Measurements from ENCODE around the gene LZIC.
A peak's percentile ranks its signal among the peaks of the same experiment; 100 is the strongest.

Gene LZIC

GRCh38 chr1:9916452-9916851 lies 26.7 kb downstream of the LZIC start:
- Histone ChIP-seq H3K27ac (no peak overlapping the region), H3K9ac (ENCODE audit: insufficient read length) (no peak overlapping the region), H3K4me3 (peak overlapping the region; percentile 50), H3K9me3 (ENCODE audit: low read depth, low read length) (no peaks in the 10 kb centered on the region), H3K36me3 (ENCODE audit: insufficient read depth, low read length) (no peaks in the 10 kb centered on the region)
- TF ChIP-seq EZH2 (IDR thresholded peaks at IDR 0.05) = no peak
- no peak for TF ChIP-seq FOXP2 (optimal IDR thresholded peaks at IDR 0.05; ENCODE audit: control extremely low read depth, extremely low read length, insufficient read depth)
- DNase-seq (ENCODE audit: low read depth, low spot score) = no peak

GRCh38 chr1:9914610-9914937 lies 28.6 kb downstream of the LZIC start:
- TF ChIP-seq EZH2 (IDR thresholded peaks at IDR 0.05) (no peak), FOXP2 (optimal IDR thresholded peaks at IDR 0.05; ENCODE audit: control extremely low read depth, extremely low read length, insufficient read depth) (no peak)
- H3K27ac ChIP-seq = no peak overlapping the region
- no peak overlapping the region for H3K9ac ChIP-seq (ENCODE audit: insufficient read length)
- no peaks in the 10 kb centered on the region for H3K36me3 ChIP-seq (ENCODE audit: insufficient read depth, low read length)
- no peaks in the 10 kb centered on the region for H3K9me3 ChIP-seq (ENCODE audit: low read depth, low read length)
- no peak overlapping the region for H3K4me3 ChIP-seq
- no peak for DNase-seq (ENCODE audit: low read depth, low spot score)

DNA sequence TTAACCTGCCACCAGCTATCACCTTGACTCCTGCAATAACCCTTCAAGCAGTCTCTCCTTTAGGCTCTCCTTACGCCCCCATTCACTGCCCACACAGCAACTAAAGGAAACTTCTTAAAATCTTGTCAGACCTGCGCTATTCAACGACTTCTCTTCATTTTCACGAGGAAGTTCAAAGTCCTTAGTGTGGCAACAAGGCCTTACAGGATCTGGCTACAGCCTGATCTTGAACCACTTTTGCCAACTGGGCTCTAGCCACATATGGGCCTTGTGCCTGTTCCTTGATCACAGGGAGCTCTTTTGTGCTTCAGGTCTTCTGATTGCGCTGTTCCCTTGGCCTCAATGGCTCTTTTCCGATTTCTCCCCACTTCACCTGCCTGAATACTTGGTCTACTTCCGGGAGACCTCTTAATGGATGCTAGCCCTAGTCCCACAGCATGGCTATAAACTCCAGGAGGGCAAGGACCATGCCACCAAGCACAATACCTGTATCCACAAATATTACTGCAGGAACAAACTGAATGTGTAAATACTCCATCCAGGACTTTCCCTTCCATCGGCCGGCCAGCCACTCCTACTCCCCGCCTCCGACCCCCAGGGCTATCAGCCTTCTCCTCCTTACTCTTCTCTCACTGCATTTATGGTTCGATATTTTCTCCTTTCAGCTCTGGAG lies 30.8 kb downstream of the LZIC start:
- Histone ChIP-seq H3K9ac (ENCODE audit: insufficient read length) (no peak overlapping the region), H3K36me3 (ENCODE audit: insufficient read depth, low read length) (no peaks in the 10 kb centered on the region), H3K27ac (no peak overlapping the region), H3K4me3 (no peak overlapping the region), H3K9me3 (ENCODE audit: low read depth, low read length) (no peaks in the 10 kb centered on the region)
- no peak for DNase-seq (ENCODE audit: low read depth, low spot score)
- TF ChIP-seq POLR2AphosphoS5 (IDR thresholded peaks at IDR 0.05; ENCODE audit: borderline replicate concordance, low read depth, low read length) (no peak), FOXP2 (optimal IDR thresholded peaks at IDR 0.05; ENCODE audit: control extremely low read depth, extremely low read length, insufficient read depth) (no peak), EZH2 (IDR thresholded peaks at IDR 0.05) (no peak)

GRCh38 chr1:9910423-9911178 lies 32.6 kb downstream of the LZIC start:
- Histone ChIP-seq H3K36me3 (ENCODE audit: insufficient read depth, low read length) (no peaks in the 10 kb centered on the region), H3K9ac (ENCODE audit: insufficient read length) (peak overlapping the region; percentile 76), H3K9me3 (ENCODE audit: low read depth, low read length) (no peaks in the 10 kb centered on the region), H3K4me3 (peak overlapping the region; percentile 86), H3K27ac (peak overlapping the region; percentile 75)
- peak; percentile 91 for DNase-seq (ENCODE audit: low read depth, low spot score)
- TF ChIP-seq POLR2AphosphoS5 (IDR thresholded peaks at IDR 0.05; ENCODE audit: borderline replicate concordance, low read depth, low read length) (peak; percentile 76), EZH2 (IDR thresholded peaks at IDR 0.05) (no peak), FOXP2 (optimal IDR thresholded peaks at IDR 0.05; ENCODE audit: control extremely low read depth, extremely low read length, insufficient read depth) (no peak)

- Histone ChIP-seq H3K4me3 (peak within 1 kb of the TSS; percentile 86), H3K9ac (ENCODE audit: insufficient read length) (peak within 1 kb of the TSS; percentile 76), H3K27ac (peak within 1 kb of the TSS; percentile 75), H3K9me3 (ENCODE audit: low read depth, low read length) (no peaks in the 10 kb centered on the region), H3K36me3 (ENCODE audit: insufficient read depth, low read length) (no peaks in the 10 kb centered on the region)
- no peak for TF ChIP-seq POLR2AphosphoS5 (IDR thresholded peaks at IDR 0.05; ENCODE audit: borderline replicate concordance, low read depth, low read length)
- TF ChIP-seq EZH2 (IDR thresholded peaks at IDR 0.05) = no peak
- DNase-seq (ENCODE audit: low read depth, low spot score) = no peak
Measured at GRCh38 chr1:9910076-9910422, 33.1 kb downstream of the LZIC start, which contains the start of gene CTNNBIP1. Gene CTNNBIP1, minus strand, starts transcription at chr1:9910269. Its CDS starts 38,205 bp downstream, at chr1:9872064.

DNA sequence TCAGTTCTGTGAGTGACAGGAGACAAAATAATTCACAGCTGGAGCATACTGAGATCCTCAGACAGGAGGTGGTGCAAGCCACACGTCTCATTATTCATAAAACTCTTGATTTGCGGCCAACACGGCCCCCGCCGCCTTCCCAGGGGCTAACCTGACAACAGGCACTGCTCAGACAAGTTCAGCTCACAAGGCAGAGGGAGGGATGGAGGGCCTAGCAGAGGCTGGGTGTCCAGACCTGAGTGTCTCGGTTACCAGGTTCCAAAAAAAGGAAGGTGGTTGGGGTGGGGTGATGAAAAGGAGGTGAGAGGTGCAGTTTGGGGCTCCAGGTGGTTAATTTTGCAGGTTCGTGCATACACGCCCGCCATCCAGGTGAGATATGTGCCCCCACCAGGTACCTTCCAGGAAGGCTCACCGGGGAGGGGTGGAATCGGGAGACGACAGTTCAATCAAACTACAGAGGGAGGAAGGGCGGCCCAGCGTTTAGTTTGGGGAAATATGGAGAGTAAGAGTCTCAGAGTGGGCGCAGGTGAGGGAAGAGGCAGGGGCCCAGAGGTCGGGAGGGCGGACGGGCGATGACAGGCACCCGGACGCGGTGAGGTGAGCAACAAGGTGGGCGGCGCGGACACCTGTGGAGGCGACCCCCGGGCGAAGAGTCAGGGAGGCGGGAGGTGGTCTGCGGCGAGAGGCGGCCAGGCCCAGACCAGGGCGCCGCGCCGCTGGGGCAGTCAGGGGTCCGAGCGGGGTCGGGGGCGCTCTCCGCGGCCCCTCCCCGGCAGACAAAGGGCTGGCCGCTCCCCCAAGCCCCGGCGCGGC lies 33.8 kb downstream of the LZIC start:
- TF ChIP-seq POLR2AphosphoS5 (IDR thresholded peaks at IDR 0.05; ENCODE audit: borderline replicate concordance, low read depth, low read length) (no peak), EZH2 (IDR thresholded peaks at IDR 0.05) (no peak), FOXP2 (optimal IDR thresholded peaks at IDR 0.05; ENCODE audit: control extremely low read depth, extremely low read length, insufficient read depth) (no peak)
- Histone ChIP-seq H3K4me3 (peak overlapping the region; percentile 85), H3K9me3 (ENCODE audit: low read depth, low read length) (no peaks in the 10 kb centered on the region), H3K27ac (no peak overlapping the region), H3K36me3 (ENCODE audit: insufficient read depth, low read length) (no peaks in the 10 kb centered on the region), H3K9ac (ENCODE audit: insufficient read length) (peak overlapping the region; percentile 73)
- no peak for DNase-seq (ENCODE audit: low read depth, low spot score)

DNA sequence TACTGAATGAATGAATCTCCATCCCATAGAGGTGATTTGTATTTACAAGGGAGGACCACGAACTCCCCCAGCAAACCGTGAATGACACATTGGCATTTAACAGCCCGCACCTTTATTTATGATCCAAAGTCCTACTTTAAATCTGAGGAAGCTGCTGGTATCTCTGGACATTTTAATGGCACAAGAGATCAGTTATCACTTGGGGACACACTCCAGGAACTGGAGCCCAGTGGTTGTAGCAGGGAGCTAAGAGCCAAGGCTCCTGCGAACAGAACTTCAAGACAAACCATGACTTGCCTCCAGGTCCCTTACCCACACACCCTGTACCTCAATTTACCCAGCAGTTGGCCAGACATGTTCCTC lies 34.3 kb downstream of the LZIC start:
- no peak for DNase-seq (ENCODE audit: low read depth, low spot score)
- Histone ChIP-seq H3K9ac (ENCODE audit: insufficient read length) (no peak overlapping the region), H3K4me3 (peak overlapping the region; percentile 85), H3K27ac (no peak overlapping the region), H3K9me3 (ENCODE audit: low read depth, low read length) (no peaks in the 10 kb centered on the region), H3K36me3 (ENCODE audit: insufficient read depth, low read length) (no peaks in the 10 kb centered on the region)
- TF ChIP-seq POLR2AphosphoS5 (IDR thresholded peaks at IDR 0.05; ENCODE audit: borderline replicate concordance, low read depth, low read length) = no peak
- TF ChIP-seq FOXP2 (optimal IDR thresholded peaks at IDR 0.05; ENCODE audit: control extremely low read depth, extremely low read length, insufficient read depth) = no peak
- TF ChIP-seq EZH2 (IDR thresholded peaks at IDR 0.05) = no peak

GRCh38 chr1:9907441-9907840 lies 35.8 kb downstream of the LZIC start:
- Histone ChIP-seq H3K9me3 (ENCODE audit: low read depth, low read length) (no peaks in the 10 kb centered on the region), H3K9ac (ENCODE audit: insufficient read length) (no peak overlapping the region), H3K36me3 (ENCODE audit: insufficient read depth, low read length) (no peaks in the 10 kb centered on the region), H3K4me3 (no peak overlapping the region), H3K27ac (no peak overlapping the region)
- DNase-seq (ENCODE audit: low read depth, low spot score) = no peak
- TF ChIP-seq POLR2AphosphoS5 (IDR thresholded peaks at IDR 0.05; ENCODE audit: borderline replicate concordance, low read depth, low read length) (no peak), FOXP2 (optimal IDR thresholded peaks at IDR 0.05; ENCODE audit: control extremely low read depth, extremely low read length, insufficient read depth) (no peak)

All from SK-N-MC (cell line).